MM.1S (cell line): ENCODE results near the gene SPOCD1.

ENCODE experiments used
- CTCF ChIP-seq: fragments of 300-600 bp; sonication (generic); IDR thresholded peaks from 2 replicates; pipeline ENCODE4 v1.5.1; 2016; ENCODE audit warnings: antibody characterized with exemption, low read length, mixed read lengths
- EZH2 ChIP-seq: fragments of 300-600 bp; sonication (generic); optimal IDR thresholded peaks from 2 replicates; pipeline ENCODE3; 2017; ENCODE audit warnings: low read depth, mild to moderate bottlenecking, antibody characterized with exemption, low read length, mixed read lengths
- EZH2phosphoT487 ChIP-seq: fragments of 300-600 bp; sonication (generic); IDR thresholded peaks from 2 replicates; pipeline ENCODE4 v1.6.1; 2018; ENCODE audit warnings: antibody characterized with exemption, low read length

DNA sequence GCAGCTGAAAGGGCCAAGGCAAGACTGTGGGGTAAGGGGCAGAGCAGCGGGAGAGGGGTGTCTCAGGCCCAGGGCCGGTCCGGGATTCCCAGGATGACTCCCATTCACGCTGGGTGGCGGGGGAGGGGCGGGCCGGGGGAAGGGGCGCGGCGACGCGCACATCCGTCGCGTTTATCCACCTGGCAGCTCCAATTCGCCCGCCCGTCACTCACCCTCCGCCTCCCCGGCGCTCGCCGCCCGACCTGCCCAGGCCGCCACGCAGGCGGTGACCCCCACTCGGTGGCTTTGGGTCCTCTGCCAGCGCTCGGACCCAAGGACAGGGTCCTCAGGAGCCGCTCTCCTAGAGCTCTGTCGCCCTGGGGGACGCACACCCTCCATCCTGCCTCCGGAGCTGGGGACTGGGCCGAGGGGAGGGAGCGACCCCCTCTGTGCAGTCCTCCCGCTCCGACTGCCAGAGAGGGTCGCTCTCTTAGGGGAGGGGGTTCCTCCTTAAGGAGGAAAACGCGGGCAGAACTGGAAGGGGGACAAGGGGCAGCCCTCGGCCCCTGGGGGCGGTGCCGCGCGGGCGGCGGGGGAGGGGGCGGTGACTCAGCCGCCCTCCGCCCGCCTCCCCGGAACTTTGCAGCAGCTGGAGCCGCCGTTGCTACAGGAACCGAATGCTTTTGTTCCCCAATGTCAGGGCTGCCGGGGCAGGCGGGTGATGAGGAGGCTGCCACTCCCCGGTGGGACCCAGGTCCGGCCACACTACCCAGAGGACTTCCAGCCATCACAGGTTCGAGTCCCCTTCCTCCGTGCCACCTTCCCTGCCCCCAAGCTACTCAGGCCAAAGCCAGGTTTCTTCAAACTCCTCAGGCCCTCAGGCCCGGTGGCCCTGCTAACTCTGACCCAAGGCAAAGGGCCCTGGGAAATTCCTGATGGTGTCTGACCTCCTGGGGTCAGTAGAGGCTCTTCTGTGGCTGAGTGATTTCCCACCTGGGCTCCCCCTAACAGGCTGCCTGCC is 55.1 kb downstream of the SPOCD1 start:
- no peak for TF ChIP-seq CTCF
- no peak for TF ChIP-seq EZH2
- TF ChIP-seq EZH2phosphoT487 = no peak
